Neural crest cell (in vitro differentiated cells): ENCODE data around the gene ACER3. TPM values are rescaled to one million over a fixed set of nuclear protein-coding genes. Genes with fewer than 3 reads are reported as not detected.
"Not testable (repeated sequence)": the region's sequence is repeated elsewhere in the genome, so short reads cannot be mapped to it uniquely, and the experiment has no call there.

Experiments
- DNase-seq: peaks from one replicate; pipeline ENCODE4 v3.0.0; 2021; ENCODE audit warnings: low read depth, mixed read lengths, low spot score
- H3K27ac Mint-ChIP-seq: one replicate; pipeline ENCODE4 v1.8.0; 2021; ENCODE audit warnings: mild to moderate bottlenecking, mixed read lengths; ENCODE audit not compliant: unreplicated experiment
- H3K27me3 Mint-ChIP-seq: 2 replicates; pipeline ENCODE4 v1.8.0; 2021; ENCODE audit warnings: low read depth, mild to moderate bottlenecking, mixed read lengths
- H3K36me3 Mint-ChIP-seq: 2 replicates; pipeline ENCODE4 v1.8.0; 2021; ENCODE audit warnings: low read depth, mild to moderate bottlenecking, mixed read lengths
- H3K4me1 Mint-ChIP-seq: 2 replicates; pipeline ENCODE4 v1.8.0; 2021; ENCODE audit warnings: mixed read lengths
- H3K4me3 Mint-ChIP-seq: one replicate; pipeline ENCODE4 v1.8.0; 2021; ENCODE audit warnings: mild to moderate bottlenecking, mixed read lengths
- H3K9me3 Mint-ChIP-seq: 2 replicates; pipeline ENCODE4 v1.8.0; 2021; ENCODE audit warnings: mixed read lengths
- CTCF ChIP-seq: fragments of 200-600 bp; sonication (generic); conservative IDR thresholded peaks from 2 replicates; pipeline ENCODE4 v1.5.0; 2021; ENCODE audit warnings: antibody characterized with exemption, mild to moderate bottlenecking
- total RNA-seq: library from RNA; stranded (reverse); gene quantifications from 2 replicates; pipeline ENCODE4 v1.2.1, GENCODE V29; 2021

Gene ACER3
- total RNA-seq, 1 donor from 2014 or later: 19.0 TPM

GRCh38 chr11:76892306-76892705 is 31.6 kb downstream of the ACER3 start:
- Mint-ChIP-seq H3K4me3 (no peak overlapping the region), H3K9me3 (no peaks in the 10 kb centered on the region), H3K27ac (no peak overlapping the region), H3K27me3 (no peaks in the 10 kb centered on the region), H3K36me3 (no peaks in the 10 kb centered on the region), H3K4me1 (peaks cover 37% of the 10 kb centered on the region)
- no peak for TF ChIP-seq CTCF
- DNase-seq: no peak

GRCh38 chr11:76897233-76897632 is 36.5 kb downstream of the ACER3 start:
- H3K36me3 Mint-ChIP-seq: peaks cover 2% of the 10 kb centered on the region
- H3K4me1 Mint-ChIP-seq: peaks cover 17% of the 10 kb centered on the region
- H3K4me3 Mint-ChIP-seq: no peak overlapping the region
- no peaks in the 10 kb centered on the region for H3K9me3 Mint-ChIP-seq
- DNase-seq: no peak
- no peaks in the 10 kb centered on the region for H3K27me3 Mint-ChIP-seq
- no peak overlapping the region for H3K27ac Mint-ChIP-seq
- TF ChIP-seq CTCF: no peak

- Mint-ChIP-seq H3K4me3 (no peak overlapping the region), H3K9me3 (peaks cover 4% of the 10 kb centered on the region), H3K27ac (no peak overlapping the region), H3K27me3 (no peaks in the 10 kb centered on the region), H3K4me1 (peaks cover 17% of the 10 kb centered on the region), H3K36me3 (peaks cover 5% of the 10 kb centered on the region)
- no peak for DNase-seq
- TF ChIP-seq CTCF: no peak
Observed at GRCh38 chr11:76901144-76901543, 40.4 kb downstream of the ACER3 start.

- H3K27ac Mint-ChIP-seq, H3K9me3 Mint-ChIP-seq, H3K27me3 Mint-ChIP-seq, H3K36me3 Mint-ChIP-seq, H3K4me3 Mint-ChIP-seq, DNase-seq: not testable (repeated sequence)
- H3K4me1 Mint-ChIP-seq: peaks cover 17% of the 10 kb centered on the region
Observed at GRCh38 chr11:76901622-76902021, 40.9 kb downstream of the ACER3 start.

GRCh38 chr11:76902121-76903014 is 41.6 kb downstream of the ACER3 start:
- Mint-ChIP-seq H3K4me3 (no peak overlapping the region), H3K27ac (no peak overlapping the region), H3K4me1 (peaks cover 17% of the 10 kb centered on the region), H3K36me3 (peaks cover 12% of the 10 kb centered on the region), H3K27me3 (no peaks in the 10 kb centered on the region), H3K9me3 (peaks cover 11% of the 10 kb centered on the region)
- no peak for TF ChIP-seq CTCF
- no peak for DNase-seq

GRCh38 chr11:76903325-76903724 is 42.6 kb downstream of the ACER3 start:
- Mint-ChIP-seq H3K4me3 (no peak overlapping the region), H3K36me3 (peaks cover 12% of the 10 kb centered on the region), H3K27ac (no peak overlapping the region), H3K27me3 (no peaks in the 10 kb centered on the region), H3K4me1 (peaks cover 17% of the 10 kb centered on the region), H3K9me3 (peaks cover 13% of the 10 kb centered on the region)
- no peak for DNase-seq
- no peak for TF ChIP-seq CTCF
